IPS-20b (cell line): ENCODE results near the gene DMRTB1.

Experiments
- H3K27ac ChIP-seq: one replicate; pipeline ENCODE4 v1.5.1; 2013; ENCODE audit warnings: low read length
- H3K27me3 ChIP-seq: 2 replicates; pipeline ENCODE4 v1.6.1; 2013; ENCODE audit warnings: mild to moderate bottlenecking, low read length, inconsistent platforms; ENCODE audit not compliant: insufficient read depth
- H3K36me3 ChIP-seq: 2 replicates; pipeline ENCODE4 v1.6.1; 2013; ENCODE audit warnings: low read depth, mild to moderate bottlenecking, inconsistent platforms, low read length, moderate library complexity; ENCODE audit not compliant: insufficient read depth
- H3K4me1 ChIP-seq: 2 replicates; pipeline ENCODE4 v1.6.1; 2013; ENCODE audit warnings: mild to moderate bottlenecking, control low read depth, inconsistent platforms, low read length, moderate library complexity; ENCODE audit not compliant: insufficient read depth
- H3K4me3 ChIP-seq: 2 replicates; pipeline ENCODE4 v1.5.1; 2013; ENCODE audit warnings: mild to moderate bottlenecking, low read length, inconsistent platforms
- H3K9ac ChIP-seq: 2 replicates; pipeline ENCODE4 v1.6.1; 2013; ENCODE audit warnings: low read depth, mild to moderate bottlenecking, inconsistent platforms, low read length, moderate library complexity
- H3K9me3 ChIP-seq: 2 replicates; pipeline ENCODE4 v1.6.1; 2013; ENCODE audit warnings: mild to moderate bottlenecking, low read depth, low read length, inconsistent platforms; ENCODE audit not compliant: insufficient read depth

DMRTB1 gene

DNA sequence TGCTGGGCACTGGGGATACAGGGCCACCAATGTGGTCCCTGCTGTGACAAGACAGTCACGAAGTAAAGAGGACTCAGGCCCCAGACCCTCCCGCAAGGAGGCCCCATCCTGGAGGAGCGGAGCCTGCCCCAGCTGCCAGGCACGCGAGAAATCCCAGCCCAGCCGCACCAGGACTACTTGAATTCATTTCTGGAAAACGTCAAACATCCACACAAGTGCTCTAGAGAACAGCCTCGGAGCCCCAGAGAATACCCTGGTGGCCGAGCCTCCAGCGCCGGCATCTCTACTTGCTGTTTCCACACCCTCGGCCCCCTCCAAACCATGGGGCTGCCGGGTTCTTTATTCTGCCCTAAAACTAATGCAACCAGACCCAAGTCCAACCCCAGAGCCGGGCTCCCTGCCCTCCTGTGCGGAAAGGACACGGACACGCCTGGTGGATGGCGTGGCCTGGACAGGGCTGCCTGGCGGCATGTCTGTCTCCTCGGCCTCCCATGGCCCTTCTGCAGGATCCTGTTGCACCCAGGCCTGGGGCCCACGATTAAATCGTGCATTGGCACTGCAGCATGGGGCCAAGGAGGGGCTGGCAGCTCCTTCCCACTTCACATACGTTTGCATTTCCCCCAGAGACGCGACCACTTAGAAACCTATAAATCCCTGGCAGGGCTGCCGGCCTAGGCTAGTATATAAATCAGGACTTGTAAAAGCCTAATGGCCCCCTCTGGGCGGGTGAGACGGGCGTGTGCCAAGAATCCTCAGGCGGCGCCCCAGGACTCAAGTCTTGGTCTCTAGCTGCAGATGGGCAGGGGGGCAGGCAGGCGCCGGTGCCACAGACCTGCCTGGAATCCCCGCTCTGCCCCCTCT is 41.2 kb downstream of the DMRTB1 start:
- Histone ChIP-seq H3K4me1 (peaks cover 4% of the 10 kb centered on the region; the same call in 1 of the 2 replicates), H3K9ac (no peak overlapping the region), H3K36me3 (no peaks in the 10 kb centered on the region), H3K27ac (no peak overlapping the region), H3K4me3 (no peak overlapping the region), H3K9me3 (no peaks in the 10 kb centered on the region), H3K27me3 (no peaks in the 10 kb centered on the region; the same call in 1 of the 2 replicates)

DNA sequence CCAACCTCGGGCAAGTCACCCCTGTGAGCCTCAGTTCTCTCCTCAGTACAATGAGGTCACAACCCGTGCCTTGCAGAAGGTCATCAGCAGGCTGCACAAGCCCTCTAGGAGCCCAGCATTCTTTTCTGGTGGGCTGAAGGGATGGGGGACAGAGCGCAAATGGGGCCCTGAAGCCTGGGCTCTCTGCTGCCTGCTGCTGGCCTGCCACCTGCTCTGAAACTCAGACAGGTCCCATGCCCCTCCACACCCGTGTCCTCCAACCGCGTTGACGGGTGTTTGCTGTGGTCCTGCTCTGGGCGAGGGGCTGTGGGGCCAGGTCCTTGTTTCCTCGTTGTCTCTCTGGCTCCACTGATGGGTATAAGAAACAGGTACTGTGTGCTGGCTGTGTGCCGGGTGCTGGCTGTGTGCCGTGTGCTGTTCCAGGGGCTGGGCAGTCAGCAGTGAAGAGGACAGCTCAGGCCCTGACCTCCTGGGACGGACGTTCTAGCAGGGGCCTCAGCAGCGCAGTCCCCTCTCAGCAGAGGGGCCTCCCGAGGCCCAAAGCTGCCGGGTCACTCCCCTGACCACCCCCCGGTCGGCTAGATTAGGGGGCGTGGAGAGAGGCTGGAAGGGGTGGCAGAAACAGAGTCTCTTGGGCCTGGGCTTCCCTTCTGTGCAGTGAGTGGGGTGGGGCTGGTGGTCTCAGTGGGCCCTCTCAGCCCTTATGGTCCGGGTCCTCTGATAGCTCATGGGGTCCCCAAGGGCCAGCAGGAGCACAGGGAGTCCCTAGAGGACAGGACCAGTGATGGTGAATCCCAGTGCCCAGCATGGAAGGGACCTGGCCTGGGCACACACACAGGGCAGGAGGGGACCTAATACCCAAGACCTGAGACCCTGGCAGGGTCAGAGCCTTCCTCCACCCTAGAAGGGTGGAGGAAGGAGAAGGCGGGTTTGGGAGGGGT is 42.1 kb downstream of the DMRTB1 start:
- H3K36me3 ChIP-seq = no peaks in the 10 kb centered on the region
- peaks cover 4% of the 10 kb centered on the region; the same call in 1 of the 2 replicates for H3K4me1 ChIP-seq
- no peak overlapping the region for H3K9ac ChIP-seq
- H3K4me3 ChIP-seq = no peak overlapping the region
- H3K27ac ChIP-seq = no peak overlapping the region
- no peaks in the 10 kb centered on the region; the same call in 1 of the 2 replicates for H3K27me3 ChIP-seq
- H3K9me3 ChIP-seq = no peaks in the 10 kb centered on the region

GRCh38 chr1:53502641-53503432 is 43.6 kb downstream of the DMRTB1 start:
- H3K9ac ChIP-seq = no peak overlapping the region
- no peaks in the 10 kb centered on the region for H3K36me3 ChIP-seq
- no peaks in the 10 kb centered on the region; the same call in 1 of the 2 replicates for H3K27me3 ChIP-seq
- H3K4me3 ChIP-seq = no peak overlapping the region
- H3K27ac ChIP-seq = no peak overlapping the region
- peaks cover 4% of the 10 kb centered on the region; the same call in 1 of the 2 replicates for H3K4me1 ChIP-seq
- H3K9me3 ChIP-seq = no peaks in the 10 kb centered on the region

DNA sequence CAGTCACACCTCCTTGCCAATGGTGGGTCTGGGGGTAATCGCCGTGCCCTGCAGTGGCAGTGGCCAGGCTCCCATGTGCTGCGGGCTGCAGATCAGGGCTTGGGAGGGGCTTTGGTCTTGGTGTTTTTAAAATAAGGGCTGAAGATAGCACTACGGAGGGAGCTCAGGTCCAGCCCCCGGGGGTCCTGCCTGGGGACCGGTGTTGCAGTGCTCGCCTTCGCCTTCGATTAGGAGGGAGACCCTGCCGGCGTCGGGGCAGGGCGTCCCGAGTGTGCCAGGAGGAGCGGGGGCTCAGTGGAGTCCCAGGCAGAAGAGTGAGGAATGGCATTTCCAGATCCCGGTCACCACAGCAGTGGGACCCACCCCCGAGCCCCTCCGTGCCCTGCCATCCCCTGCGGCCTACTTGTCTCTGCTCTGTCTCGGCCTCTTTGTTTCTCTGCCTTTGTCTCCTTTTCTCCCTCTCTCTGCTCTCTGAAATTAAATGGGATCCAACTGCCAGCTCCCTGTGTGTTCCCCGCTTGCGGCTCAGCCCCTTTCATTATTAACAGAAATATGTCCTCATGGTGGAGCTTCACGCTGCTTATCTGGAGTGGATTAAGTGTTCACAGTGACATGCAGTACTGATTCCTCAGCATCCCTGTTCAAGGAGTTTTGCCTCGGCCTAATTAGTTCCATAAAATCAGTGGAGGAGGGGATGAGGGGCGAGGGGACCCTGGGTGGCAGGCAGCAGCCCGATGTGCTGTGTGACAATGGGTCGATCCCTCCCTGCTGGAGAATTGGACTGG is 44.4 kb downstream of the DMRTB1 start:
- Histone ChIP-seq H3K36me3 (no peaks in the 10 kb centered on the region), H3K4me1 (peaks cover 4% of the 10 kb centered on the region; the same call in 1 of the 2 replicates), H3K9ac (no peak overlapping the region), H3K4me3 (no peak overlapping the region), H3K27me3 (no peaks in the 10 kb centered on the region; the same call in 1 of the 2 replicates), H3K9me3 (no peaks in the 10 kb centered on the region), H3K27ac (no peak overlapping the region)

DNA sequence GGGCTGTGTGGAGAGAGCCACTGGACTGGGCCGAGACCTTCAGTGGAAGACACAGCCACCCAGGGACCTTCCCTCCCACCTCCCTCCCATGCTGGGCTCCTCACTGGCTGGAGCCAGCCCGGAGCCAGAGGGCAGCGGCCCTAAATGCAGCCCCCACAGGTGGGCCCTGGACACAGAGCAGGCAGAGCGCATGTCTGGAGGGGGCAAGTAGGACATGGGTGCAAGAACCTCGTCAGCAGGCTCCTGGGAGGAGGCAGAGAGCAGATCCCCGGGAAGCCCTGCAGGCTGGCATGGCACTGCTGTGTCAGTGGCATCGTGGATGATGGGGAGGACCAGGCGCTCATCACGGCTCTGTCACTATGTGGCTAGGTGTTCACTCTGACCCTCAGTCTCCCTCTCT is 45.7 kb downstream of the DMRTB1 start:
- no peaks in the 10 kb centered on the region for H3K9me3 ChIP-seq
- H3K4me1 ChIP-seq = peaks cover 4% of the 10 kb centered on the region; the same call in 1 of the 2 replicates
- no peak overlapping the region for H3K27ac ChIP-seq
- no peak overlapping the region for H3K9ac ChIP-seq
- no peaks in the 10 kb centered on the region; the same call in 1 of the 2 replicates for H3K27me3 ChIP-seq
- H3K4me3 ChIP-seq = no peak overlapping the region
- no peaks in the 10 kb centered on the region for H3K36me3 ChIP-seq

DNA sequence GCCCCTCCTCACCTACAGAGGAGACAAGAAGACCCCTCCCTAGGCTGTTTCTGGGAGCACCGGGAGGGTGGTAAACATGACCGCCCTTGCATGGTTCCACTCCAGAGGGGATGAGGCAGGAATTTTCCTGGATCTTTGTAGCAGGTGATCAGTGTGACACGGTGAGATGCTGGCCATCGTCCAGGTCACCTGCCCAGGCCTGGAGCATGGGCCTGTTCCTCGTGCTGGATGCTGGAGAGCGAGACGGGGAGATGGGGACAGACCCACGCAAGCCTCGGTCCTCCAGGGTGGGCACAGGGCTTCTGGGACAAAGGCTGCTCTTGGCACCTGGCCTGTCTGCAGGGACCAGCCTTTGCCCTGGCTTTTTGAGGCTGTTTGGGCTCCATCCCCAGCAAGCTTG is 46.2 kb downstream of the DMRTB1 start:
- no peaks in the 10 kb centered on the region; the same call in 1 of the 2 replicates for H3K27me3 ChIP-seq

DNA sequence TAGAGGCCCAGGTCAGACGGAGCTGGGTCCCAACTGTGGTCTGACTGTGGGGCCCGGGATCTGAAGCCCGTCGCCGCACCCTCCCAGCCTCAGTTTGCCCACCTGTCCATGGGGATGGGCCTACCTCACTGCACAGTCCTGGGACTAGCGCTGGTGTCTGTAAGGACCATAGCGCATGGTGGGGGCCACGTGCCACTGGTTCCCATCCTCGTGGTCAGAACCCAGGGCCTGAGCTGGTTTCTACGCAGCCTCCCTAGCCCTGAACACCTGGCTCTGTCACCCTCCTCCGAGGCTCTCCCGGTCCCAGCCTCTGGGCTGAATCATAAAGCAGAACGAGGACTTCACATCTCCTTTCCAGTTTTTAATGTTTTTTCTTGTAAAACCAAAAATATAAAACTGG is 46.7 kb downstream of the DMRTB1 start:
- Histone ChIP-seq H3K4me3 (no peak overlapping the region), H3K27ac (no peak overlapping the region), H3K36me3 (no peaks in the 10 kb centered on the region), H3K27me3 (no peaks in the 10 kb centered on the region; the same call in 1 of the 2 replicates), H3K4me1 (peaks cover 4% of the 10 kb centered on the region; the same call in 1 of the 2 replicates), H3K9me3 (no peaks in the 10 kb centered on the region), H3K9ac (no peak overlapping the region)

More for the DNA sequence above, 46.2 kb downstream of the DMRTB1 start:
- H3K4me3 ChIP-seq = no peak overlapping the region
- peaks cover 4% of the 10 kb centered on the region; the same call in 1 of the 2 replicates for H3K4me1 ChIP-seq
- no peak overlapping the region for H3K27ac ChIP-seq
- no peak overlapping the region for H3K9ac ChIP-seq
- H3K9me3 ChIP-seq = no peaks in the 10 kb centered on the region
- no peaks in the 10 kb centered on the region for H3K36me3 ChIP-seq

GRCh38 chr1:53506355-53507050 is 47.3 kb downstream of the DMRTB1 start:
- H3K9me3 ChIP-seq = no peaks in the 10 kb centered on the region
- H3K4me1 ChIP-seq = peaks cover 4% of the 10 kb centered on the region; the same call in 1 of the 2 replicates
- H3K4me3 ChIP-seq = no peak overlapping the region
- H3K9ac ChIP-seq = no peak overlapping the region
- no peaks in the 10 kb centered on the region; the same call in 1 of the 2 replicates for H3K27me3 ChIP-seq
- H3K27ac ChIP-seq = no peak overlapping the region
- H3K36me3 ChIP-seq = no peaks in the 10 kb centered on the region

DNA sequence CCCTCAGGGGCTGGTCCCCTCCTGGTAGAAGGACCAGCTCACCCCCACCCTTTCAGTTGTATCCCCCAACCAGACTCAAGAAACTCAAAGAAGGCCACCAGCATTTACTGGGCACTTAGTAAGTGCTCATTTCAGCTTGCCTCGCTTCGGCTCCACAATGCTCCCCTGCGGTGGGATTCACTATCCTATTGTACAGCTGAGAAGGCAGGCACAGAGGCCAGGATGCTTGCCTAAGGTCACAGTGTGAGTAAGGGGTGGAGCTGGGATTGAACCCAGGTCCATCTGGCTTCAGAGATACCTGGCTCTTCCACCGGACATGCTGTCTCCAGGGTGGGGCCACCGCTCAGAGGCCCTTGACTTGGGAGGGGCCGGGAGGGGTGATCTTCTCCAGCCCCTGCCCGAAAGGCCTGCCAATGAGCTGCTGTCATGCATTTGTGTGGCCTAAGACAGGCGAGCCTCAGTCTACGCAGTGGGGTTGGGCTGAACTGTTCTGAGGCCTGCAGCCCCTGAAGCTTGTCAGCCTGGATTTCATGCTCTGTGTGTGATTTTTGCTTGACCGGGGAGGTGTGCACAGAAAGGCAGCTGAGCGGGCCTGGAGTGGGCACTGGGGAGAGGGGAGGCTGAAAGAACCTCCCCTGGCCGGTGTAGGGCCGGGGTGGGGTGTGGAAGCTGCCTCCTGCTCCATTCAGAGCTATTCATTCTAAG is 48.1 kb downstream of the DMRTB1 start:
- no peaks in the 10 kb centered on the region; the same call in 1 of the 2 replicates for H3K27me3 ChIP-seq
- no peak overlapping the region for H3K4me3 ChIP-seq
- no peak overlapping the region for H3K9ac ChIP-seq
- H3K9me3 ChIP-seq = no peaks in the 10 kb centered on the region
- H3K27ac ChIP-seq = no peak overlapping the region
- no peaks in the 10 kb centered on the region for H3K36me3 ChIP-seq
- peaks cover 4% of the 10 kb centered on the region; the same call in 1 of the 2 replicates for H3K4me1 ChIP-seq
